B cell (primary cell): ENCODE results near the gene RAB31.

Experiments used
- EZH2 ChIP-seq: IDR thresholded peaks from 2 replicates; pipeline ENCODE4 v1.6.1; 2012; ENCODE audit warnings: borderline replicate concordance, low read depth, mild to moderate bottlenecking, moderate library complexity, low read length; ENCODE audit not compliant: insufficient read depth, poor library complexity, severe bottlenecking
- TF ChIP-seq, protein P1 (sequence below): fragments of 200-600 bp; IDR thresholded peaks from one replicate; pipeline ENCODE4 v1.8.0; 2022; ENCODE audit warnings: antibody characterized with exemption, mild to moderate bottlenecking

DNA sequence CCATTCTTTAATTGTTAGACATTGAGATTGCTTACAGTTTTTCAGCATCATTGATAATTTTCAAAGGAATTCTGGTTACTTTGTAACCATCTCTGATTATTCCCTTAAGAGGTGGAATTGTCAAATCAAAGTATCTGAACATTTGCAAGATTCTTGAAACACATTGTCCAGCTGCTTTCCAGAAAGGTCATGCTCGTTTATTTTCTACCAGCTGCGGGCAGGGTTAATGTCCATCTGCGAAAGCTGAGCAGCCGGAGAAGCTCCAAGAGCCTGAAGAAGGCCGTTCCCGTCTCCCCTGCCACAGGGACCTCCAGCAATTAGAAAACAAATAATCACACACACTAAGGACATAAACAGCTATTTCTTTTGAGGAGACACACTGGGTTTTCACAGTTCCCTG lies 101.6 kb downstream of the RAB31 start:
- TF ChIP-seq, protein P1, sequence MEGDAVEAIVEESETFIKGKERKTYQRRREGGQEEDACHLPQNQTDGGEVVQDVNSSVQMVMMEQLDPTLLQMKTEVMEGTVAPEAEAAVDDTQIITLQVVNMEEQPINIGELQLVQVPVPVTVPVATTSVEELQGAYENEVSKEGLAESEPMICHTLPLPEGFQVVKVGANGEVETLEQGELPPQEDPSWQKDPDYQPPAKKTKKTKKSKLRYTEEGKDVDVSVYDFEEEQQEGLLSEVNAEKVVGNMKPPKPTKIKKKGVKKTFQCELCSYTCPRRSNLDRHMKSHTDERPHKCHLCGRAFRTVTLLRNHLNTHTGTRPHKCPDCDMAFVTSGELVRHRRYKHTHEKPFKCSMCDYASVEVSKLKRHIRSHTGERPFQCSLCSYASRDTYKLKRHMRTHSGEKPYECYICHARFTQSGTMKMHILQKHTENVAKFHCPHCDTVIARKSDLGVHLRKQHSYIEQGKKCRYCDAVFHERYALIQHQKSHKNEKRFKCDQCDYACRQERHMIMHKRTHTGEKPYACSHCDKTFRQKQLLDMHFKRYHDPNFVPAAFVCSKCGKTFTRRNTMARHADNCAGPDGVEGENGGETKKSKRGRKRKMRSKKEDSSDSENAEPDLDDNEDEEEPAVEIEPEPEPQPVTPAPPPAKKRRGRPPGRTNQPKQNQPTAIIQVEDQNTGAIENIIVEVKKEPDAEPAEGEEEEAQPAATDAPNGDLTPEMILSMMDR: no peak
- no peak for TF ChIP-seq EZH2
